Tibial nerve (tissue), 4 donors: Measurements from ENCODE around the gene LARGE2. TPM values are rescaled to one million over a fixed set of nuclear protein-coding genes. Genes with fewer than 3 reads are reported as not detected.

Experiments
- DNase-seq, 2 donors: peaks; one replicate each; pipeline ENCODE4 v3.0.0-alpha.2; 2019; ENCODE audit warnings: low spot score in 2 of 2
- H3K27ac ChIP-seq, 4 donors: fragments of 200-600 bp; sonication (generic) in 3 of 4; one replicate each; pipeline ENCODE4 v1.5.1; 2017 to 2019; ENCODE audit warnings: mild to moderate bottlenecking in 1 of 4
- H3K27me3 ChIP-seq, 2 donors: fragments of 200-600 bp; sonication (generic) in 1 of 2; one replicate each; pipeline versions ENCODE4 v1.5.1 to v1.6.0; 2017 to 2019
- H3K36me3 ChIP-seq, 3 donors: fragments of 200-600 bp; sonication (generic); one replicate each; pipeline ENCODE4 v1.5.1; 2018 to 2019
- H3K4me1 ChIP-seq, 4 donors: fragments of 200-600 bp; sonication (generic) in 3 of 4; one replicate each; pipeline ENCODE4 v1.5.1; 2017 to 2019
- H3K4me3 ChIP-seq, 4 donors: fragments of 200-600 bp; sonication (generic) in 3 of 4; one replicate each; pipeline ENCODE4 v1.5.1; 2017 to 2019; ENCODE audit warnings: mild to moderate bottlenecking in 1 of 4, moderate library complexity in 1 of 4
- H3K9me3 ChIP-seq, 4 donors: fragments of 200-600 bp; sonication (generic) in 3 of 4; one replicate each; pipeline ENCODE4 v1.5.1; 2017 to 2019
- EP300 ChIP-seq, 2 donors: sonication (generic); formaldehyde crosslinking; IDR thresholded peaks; one replicate each; pipeline ENCODE4 v1.6.1; 2017; ENCODE audit warnings: antibody characterized with exemption in 2 of 2, mild to moderate bottlenecking in 1 of 2
- POLR2A ChIP-seq, 2 donors: fragments of 450-650 bp; IDR thresholded peaks; one replicate each; pipeline ENCODE4 v1.6.1; 2017; ENCODE audit warnings: antibody characterized with exemption in 2 of 2, mild to moderate bottlenecking in 2 of 2, moderate library complexity in 2 of 2
- WGBS, 2 donors: methylation state at CpG; one replicate each; pipeline ENCODE4 v1.1.5; 2018; 5-methylcytosine and 5-hydroxymethylcytosine counted together
- total RNA-seq, 4 donors: library from RNA; depleted of rRNA; stranded (reverse); fragments of >200 nt; gene quantifications; one replicate each; pipeline ENCODE4 v1.1.0, GENCODE V29; 2016
- TF ChIP-seq, protein P1 (sequence below), 5 experiments: fragments of 200-600 bp in 3 of 5; fragments of 450-650 bp in 2 of 5; sonication (generic) in 3 of 5; IDR thresholded peaks; one replicate each; pipeline ENCODE4 v1.5.1; 2016 to 2019; ENCODE audit warnings: antibody characterized with exemption in 5 of 5, mild to moderate bottlenecking in 3 of 5, moderate library complexity in 2 of 5

LARGE2 gene
- total RNA-seq, 4 donors from 2014 or later = not detected

- DNase-seq = no peak
- Histone ChIP-seq H3K4me1 (peaks cover 0 to 39% (median 16%) of the 10 kb centered on the region in 4 donors), H3K27ac (no peak overlapping the region), H3K36me3 (peaks cover 0 to 19% (median 0%) of the 10 kb centered on the region in 3 donors), H3K4me3 (no peak overlapping the region), H3K27me3 (peaks cover 0 to 26% of the 10 kb centered on the region in 2 donors), H3K9me3 (no peaks in the 10 kb centered on the region)
- no peak for TF ChIP-seq POLR2A (IDR thresholded peaks at IDR 0.05)
- TF ChIP-seq, protein P1, sequence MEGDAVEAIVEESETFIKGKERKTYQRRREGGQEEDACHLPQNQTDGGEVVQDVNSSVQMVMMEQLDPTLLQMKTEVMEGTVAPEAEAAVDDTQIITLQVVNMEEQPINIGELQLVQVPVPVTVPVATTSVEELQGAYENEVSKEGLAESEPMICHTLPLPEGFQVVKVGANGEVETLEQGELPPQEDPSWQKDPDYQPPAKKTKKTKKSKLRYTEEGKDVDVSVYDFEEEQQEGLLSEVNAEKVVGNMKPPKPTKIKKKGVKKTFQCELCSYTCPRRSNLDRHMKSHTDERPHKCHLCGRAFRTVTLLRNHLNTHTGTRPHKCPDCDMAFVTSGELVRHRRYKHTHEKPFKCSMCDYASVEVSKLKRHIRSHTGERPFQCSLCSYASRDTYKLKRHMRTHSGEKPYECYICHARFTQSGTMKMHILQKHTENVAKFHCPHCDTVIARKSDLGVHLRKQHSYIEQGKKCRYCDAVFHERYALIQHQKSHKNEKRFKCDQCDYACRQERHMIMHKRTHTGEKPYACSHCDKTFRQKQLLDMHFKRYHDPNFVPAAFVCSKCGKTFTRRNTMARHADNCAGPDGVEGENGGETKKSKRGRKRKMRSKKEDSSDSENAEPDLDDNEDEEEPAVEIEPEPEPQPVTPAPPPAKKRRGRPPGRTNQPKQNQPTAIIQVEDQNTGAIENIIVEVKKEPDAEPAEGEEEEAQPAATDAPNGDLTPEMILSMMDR (IDR thresholded peaks at IDR 0.05) = no peak
- TF ChIP-seq EP300 (IDR thresholded peaks at IDR 0.05) = no peak
- 89% methylated on average over 11 to 12 of the region's 12 CpGs for WGBS, 2 donors
Measured at GRCh38 chr11:45926536-45927331, 4.3 kb downstream of the LARGE2 start.

DNA sequence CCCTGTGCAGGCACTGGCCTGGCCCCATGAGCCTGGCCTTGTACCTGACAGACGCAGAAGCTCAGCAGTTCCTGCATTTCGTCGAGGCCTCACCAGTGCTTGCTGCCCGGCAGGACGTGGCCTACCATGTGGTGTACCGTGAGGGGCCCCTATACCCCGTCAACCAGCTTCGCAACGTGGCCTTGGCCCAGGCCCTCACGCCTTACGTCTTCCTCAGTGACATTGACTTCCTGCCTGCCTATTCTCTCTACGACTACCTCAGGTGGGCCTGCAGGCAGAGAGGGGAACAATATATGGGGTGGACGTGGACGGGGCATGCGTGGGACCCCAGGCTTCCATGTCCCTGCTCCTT lies 4.9 kb downstream of the LARGE2 start:
- TF ChIP-seq POLR2A (IDR thresholded peaks at IDR 0.05) (no peak), EP300 (IDR thresholded peaks at IDR 0.05) (no peak)
- TF ChIP-seq, protein P1 (IDR thresholded peaks at IDR 0.05) = no peak
- Histone ChIP-seq H3K36me3 (peaks cover 0 to 25% (median 0%) of the 10 kb centered on the region in 3 donors), H3K4me3 (no peak overlapping the region), H3K27me3 (peaks cover 0 to 20% of the 10 kb centered on the region in 2 donors), H3K27ac (no peak overlapping the region), H3K4me1 (peaks cover 0 to 33% (median 11%) of the 10 kb centered on the region in 4 donors), H3K9me3 (no peaks in the 10 kb centered on the region)
- WGBS, 2 donors = 75 to 79% methylated on average over 13 to 15 of the region's 15 CpGs
- DNase-seq = no peak

DNA sequence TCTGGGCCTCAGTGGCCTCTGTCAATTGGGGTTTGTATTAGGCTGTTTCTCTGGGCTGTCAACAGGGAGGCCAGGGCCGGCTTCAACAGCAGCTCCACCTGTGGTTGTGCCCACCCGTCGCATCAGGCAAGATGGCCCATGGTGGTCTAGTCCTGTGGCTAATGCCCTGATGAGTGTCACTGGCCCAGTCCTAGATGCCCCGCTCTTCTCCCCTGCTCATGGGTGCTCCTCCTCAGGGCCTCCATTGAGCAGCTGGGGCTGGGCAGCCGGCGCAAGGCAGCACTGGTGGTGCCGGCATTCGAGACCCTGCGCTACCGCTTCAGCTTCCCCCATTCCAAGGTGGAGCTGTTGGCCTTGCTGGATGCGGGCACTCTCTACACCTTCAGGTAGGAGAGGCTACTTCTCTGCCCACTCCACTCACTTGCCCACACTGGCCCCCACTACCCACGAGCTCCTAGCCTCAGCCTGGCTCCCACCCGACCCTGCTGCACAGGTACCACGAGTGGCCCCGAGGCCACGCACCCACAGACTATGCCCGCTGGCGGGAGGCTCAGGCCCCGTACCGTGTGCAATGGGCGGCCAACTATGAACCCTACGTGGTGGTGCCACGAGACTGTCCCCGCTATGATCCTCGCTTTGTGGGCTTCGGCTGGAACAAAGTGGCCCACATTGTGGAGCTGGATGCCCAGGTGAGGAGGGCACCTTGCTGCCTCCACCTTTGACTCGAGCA lies 5.4 kb downstream of the LARGE2 start:
- Histone ChIP-seq H3K27me3 (peaks cover 0 to 16% of the 10 kb centered on the region in 2 donors), H3K4me1 (peaks cover 0 to 28% (median 5%) of the 10 kb centered on the region in 4 donors), H3K4me3 (no peak overlapping the region), H3K27ac (no peak overlapping the region), H3K9me3 (no peaks in the 10 kb centered on the region), H3K36me3 (peaks cover 0 to 30% (median 0%) of the 10 kb centered on the region in 3 donors)
- WGBS, 2 donors = 92 to 100% methylated on average over 2 to 21 of the region's 27 CpGs
- no peak for DNase-seq
- TF ChIP-seq, protein P1 (IDR thresholded peaks at IDR 0.05) = no peak
- TF ChIP-seq POLR2A (IDR thresholded peaks at IDR 0.05) (no peak), EP300 (IDR thresholded peaks at IDR 0.05) (no peak)

DNA sequence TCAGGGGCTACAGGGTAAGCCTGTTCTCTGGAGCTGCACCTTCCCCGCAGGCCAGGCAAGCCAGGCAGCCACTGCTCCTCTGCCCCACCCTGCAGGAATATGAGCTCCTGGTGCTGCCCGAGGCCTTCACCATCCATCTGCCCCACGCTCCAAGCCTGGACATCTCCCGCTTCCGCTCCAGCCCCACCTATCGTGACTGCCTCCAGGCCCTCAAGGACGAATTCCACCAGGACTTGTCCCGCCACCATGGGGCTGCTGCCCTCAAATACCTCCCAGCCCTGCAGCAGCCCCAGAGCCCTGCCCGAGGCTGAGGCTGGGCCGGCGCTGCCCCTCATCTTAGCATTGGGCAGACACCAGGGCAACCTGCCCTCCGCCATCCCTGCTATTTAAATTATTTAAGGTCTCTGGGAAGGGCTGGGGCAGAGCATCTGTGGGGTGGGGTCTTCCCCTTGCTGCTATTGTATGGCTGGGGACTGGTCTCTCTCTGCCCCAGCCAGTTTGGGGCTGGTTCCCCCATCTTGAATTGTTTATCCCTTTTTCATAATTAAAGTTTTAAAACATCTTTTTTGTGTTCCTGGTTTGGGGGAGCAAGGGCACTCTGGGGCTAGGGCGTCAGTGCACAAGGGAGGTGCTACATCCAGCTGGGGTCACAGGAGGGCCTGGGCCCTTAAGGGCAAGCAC lies 6.2 kb downstream of the LARGE2 start:
- H3K27ac ChIP-seq = no peak overlapping the region
- WGBS, 2 donors = 75 to 76% methylated on average over 11 to 13 of the region's 13 CpGs
- no peak for DNase-seq

More for the DNA sequence above, 6.2 kb downstream of the LARGE2 start:
- Histone ChIP-seq H3K4me3 (no peak overlapping the region), H3K9me3 (no peaks in the 10 kb centered on the region), H3K36me3 (peaks cover 0 to 38% (median 0%) of the 10 kb centered on the region in 3 donors), H3K4me1 (peaks cover 0 to 23% (median 3%) of the 10 kb centered on the region in 4 donors), H3K27me3 (peaks cover 0 to 9% of the 10 kb centered on the region in 2 donors)
- no peak for TF ChIP-seq POLR2A (IDR thresholded peaks at IDR 0.05)
- TF ChIP-seq, protein P1 (IDR thresholded peaks at IDR 0.05) = no peak
- TF ChIP-seq EP300 (IDR thresholded peaks at IDR 0.05) = no peak
